SU-DHL-6 (cell line): Measurements from ENCODE around the gene SLC28A3.

ENCODE experiments used
- CTCF ChIP-seq: fragments of 200-600 bp; sonication (generic); IDR thresholded peaks from one replicate; pipeline ENCODE4 v1.5.1; 2017; ENCODE audit warnings: antibody characterized with exemption, mild to moderate bottlenecking, low read length, moderate library complexity; ENCODE audit not compliant: insufficient read depth, poor library complexity, severe bottlenecking
- EZH2phosphoT487 ChIP-seq: fragments of 200-600 bp; sonication (generic), shearing (Covaris generic); conservative IDR thresholded peaks from 2 replicates; pipeline ENCODE4 v1.6.1; 2018; ENCODE audit warnings: mild to moderate bottlenecking, antibody characterized with exemption, low read length, moderate library complexity, mixed read lengths

DNA sequence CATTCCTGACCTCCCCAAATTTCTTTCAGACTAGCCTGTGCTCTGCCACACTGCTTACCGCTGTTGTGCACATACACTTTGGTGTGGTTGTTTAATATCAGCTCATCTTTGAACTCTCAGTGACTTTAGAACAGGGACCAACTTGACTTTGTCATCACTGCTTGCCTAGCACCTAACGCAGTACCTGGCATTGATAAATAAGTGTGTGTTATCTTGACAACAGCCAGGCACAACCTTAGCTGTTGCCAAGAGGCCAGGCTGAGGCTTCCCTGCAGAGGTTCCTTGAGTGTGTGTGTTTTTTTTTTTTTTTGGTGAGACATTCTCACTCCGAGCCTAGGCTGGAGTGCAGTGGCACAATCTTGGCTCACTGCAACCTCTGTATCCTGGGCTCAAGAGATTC is 41.0 kb upstream of the SLC28A3 start:
- TF ChIP-seq CTCF (no peak), EZH2phosphoT487 (no peak)
